HG02798 (cell line): Measurements from ENCODE around the gene MAP4K1.
A peak's percentile ranks its signal among the peaks of the same experiment; 100 is the strongest.
"Not testable (repeated sequence)": the region's sequence is repeated elsewhere in the genome, so short reads cannot be mapped to it uniquely, and the experiment has no call there.

Experiments
- ATAC-seq: cut with Tn5 transposase; IDR thresholded peaks from one replicate; pipeline ENCODE4 v1.9.1; 2021; ENCODE audit warnings: mild to moderate bottlenecking; ENCODE audit not compliant: unreplicated experiment, poor library complexity

Gene MAP4K1

DNA sequence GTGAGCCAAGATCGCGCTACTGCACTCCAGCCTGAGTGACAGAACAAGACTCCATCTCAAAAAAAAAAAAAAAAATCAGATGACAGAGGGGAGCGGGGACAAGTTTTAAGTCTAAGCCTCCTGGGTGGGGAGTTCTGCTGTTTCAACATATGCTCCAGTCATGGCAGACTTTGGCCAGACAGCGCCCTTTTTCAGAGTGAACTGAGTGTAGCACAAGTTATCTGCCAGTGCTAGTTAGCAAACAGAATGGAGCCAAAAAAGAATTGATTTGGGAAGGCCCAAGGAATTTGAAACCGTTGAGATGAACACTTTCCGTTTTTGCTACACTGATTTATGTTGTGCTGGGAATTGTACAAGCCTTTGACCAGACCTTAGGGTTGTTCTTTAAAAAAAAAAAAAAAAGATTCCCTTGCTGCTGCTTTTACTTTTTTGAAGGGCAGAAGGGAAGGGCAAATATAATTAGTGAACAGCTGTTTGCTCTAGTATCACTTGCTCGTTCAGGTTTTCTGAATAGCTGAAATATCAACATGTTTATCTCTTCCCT is 35.3 kb upstream of the MAP4K1 start:
- no peak for ATAC-seq

DNA sequence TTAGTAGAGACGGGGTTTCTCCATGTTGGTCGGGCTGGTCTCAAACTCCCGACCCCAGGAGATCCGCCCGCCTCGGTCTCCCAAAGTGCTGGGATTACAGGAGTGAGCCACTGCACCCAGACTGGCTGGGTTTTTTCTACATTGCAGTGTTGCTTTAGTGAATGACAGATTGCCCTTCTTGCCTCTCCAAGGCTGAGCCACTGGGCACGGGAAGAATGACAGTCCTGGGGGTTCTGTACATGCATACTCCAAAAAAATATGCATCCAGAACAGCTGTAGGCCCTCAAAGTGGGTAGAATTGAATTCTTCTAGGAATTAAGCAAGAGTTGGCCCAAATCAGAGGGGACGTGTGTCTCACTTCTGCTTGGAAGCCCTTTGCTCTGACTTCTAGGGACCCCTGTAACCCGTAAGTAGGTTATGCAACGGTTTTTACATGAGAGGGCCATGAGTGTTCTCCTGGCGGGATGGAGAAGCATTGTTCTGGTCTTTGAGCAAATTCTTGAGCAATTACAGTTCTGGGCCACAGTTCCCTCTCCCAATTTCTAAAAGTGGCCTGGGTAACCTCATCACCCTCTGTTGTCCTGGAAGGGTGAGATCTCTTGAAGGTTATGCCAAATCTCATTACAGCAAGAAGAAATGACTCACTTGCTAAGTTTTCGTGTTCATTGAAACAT is 33.3 kb upstream of the MAP4K1 start:
- no peak for ATAC-seq

DNA sequence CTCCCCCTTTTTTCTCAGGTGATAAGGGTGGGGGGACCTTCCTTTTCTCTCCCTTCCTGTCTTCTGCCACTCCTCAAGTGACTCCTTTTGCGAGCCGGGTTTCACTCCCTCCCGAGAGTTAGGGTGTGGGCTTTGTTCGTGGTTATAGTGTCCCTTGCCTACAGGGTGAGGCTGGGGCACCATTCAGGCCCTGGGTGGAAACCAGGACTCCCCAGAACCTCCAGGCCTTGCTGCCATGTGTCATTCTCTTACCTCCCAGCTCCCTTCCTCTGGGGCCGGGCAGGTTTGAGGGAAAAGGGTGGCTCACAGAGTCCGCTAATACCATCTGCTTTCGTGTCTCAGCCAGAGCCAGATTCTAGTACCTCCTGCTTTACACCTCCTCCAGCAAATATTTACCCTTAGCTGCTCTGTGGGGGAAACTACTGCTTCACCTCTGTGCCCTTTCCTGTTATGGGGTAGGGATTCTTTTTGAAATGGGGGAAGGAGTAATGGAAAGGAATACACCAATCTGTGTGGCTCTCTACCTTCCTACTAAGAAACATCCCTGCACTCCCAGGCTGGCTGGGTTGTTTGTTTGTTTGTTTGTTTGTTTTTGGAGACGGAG is 32.5 kb upstream of the MAP4K1 start:
- no peak for ATAC-seq

DNA sequence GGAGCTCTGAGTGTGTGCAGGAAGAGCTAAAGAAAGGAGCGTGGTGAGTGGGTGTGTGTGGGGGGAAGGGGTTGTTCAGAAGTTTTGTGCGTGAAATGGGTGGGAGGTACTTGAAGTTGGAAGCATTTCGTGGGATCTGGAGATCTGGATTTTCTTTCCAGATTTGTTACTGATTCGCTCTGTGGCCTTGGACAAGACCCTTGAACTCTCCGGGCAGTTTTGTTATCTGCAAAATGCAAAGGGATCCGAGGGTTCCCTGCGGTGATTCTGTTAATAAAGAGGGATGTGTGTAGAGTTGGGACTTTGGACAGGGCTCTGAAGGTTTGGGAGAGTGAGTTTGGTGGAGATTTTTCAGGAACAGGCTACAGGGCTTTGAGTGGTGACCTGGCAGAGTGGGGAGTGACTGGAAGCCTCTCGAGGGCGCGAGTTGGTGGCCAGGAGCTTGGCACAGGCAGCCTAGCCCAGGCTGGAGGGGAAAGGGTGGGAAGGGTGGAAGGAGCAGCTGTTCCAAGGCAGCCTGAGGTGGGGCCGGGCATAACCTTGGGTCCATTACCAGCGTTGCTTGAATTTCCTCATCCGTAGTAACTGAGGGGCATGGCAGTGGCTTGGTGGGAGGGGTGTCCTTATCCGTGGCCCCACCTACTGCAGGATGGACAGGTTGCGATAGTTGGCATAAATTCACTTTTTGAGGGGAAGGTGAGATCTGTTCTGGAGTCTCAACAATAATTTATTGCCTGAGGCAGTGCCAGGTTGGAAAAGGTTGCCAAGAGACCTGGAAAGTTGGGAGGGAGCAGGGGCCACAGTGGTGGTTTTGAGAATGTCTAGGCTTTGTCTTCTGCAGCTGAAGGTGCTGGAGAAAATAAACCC is 31.8 kb upstream of the MAP4K1 start:
- no peak for ATAC-seq

DNA sequence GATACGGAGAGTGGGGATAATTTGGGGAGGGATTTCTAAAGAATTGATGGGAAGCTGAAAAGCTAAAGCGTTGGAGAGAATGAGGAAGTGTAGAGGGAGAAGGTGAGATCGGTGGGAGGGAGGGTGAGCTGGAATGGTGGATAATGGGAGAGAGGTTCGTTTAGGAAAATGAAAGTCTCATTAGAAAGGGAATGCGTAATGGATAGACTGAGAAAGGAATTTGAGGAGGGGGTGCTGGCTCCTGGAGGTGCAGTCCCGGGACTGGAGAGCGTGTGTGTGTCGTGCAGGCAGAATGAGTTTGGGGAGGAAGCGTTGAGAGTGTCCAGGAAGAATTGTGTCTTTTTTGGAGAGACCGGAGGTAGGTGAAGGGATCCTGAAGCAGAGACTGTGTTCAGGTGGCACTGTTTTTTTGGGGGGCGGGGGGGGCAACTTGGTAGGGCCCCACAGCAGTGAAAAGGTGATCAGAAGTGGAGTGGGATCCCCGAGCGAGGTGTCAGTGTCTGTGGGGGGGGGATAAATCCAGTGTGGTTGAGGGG is 31.1 kb upstream of the MAP4K1 start:
- no peak for ATAC-seq

DNA sequence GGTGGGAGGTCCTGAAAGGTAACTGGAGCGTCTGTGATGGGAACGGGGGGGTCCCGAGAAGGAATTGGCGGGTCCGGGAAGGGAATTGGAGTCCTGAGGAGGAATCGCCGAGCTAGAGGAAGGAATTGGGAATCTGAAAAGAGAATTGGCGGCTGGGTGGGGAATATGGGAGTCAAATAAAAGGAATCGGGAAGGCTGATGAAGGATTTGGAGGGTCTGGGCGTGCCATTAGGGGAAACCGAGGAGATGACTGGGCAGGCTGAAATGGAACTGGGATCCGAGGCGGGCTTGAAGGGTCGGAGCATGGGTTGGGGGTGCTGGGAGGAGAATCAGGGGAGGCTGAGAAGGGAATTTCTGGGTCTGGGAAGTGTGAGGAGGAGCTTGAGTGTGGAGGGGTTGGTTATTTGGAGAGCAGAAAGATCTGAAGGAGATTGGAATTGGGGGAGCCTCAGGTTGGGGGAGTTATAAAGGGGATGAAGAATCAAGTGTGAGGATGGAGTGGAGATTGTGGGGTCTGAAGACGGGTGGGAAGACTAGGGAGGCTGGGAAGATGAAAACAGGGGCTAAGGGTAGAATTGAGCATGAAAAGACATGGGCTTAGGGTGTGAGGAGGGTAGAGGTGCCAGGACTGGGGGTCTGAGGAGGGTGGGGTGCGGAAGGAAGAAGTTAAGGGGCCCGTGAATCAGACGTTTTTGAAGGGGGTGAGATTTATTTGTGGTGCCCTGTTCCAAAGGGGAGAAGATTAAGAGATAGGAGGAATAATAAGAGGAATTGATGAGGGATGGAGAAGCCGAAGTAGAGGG is 30.4 kb upstream of the MAP4K1 start:
- ATAC-seq, result no peak

DNA sequence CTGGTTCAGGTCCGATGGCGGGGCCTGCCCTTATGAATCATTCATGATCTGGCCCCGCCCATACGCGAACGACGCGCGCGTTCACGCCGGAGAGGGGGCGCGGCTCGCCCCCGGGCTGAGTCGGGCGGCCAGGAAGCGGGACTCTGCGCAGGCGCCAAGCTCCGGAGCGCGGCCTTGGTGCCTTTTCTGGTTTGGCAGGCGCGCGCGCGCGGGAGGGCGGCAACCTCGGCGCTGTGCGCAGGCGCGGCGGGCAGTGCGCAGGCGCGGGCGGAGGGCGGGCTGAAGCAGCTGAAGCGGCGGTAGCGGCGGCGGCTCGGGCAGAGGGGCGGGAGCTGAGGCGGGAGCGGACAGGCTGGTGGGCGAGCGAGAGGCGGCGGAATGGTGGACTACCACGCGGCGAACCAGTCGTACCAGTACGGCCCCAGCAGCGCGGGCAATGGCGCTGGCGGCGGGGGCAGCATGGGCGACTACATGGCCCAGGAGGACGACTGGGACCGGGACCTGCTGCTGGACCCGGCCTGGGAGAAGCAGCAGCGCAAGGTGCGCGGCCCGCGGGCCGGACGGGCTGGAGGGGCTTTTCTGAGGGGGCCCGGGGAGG is 29.7 kb upstream of the MAP4K1 start, which contains the start of gene ACTN4:
Gene ACTN4 (plus strand): TSS at position 282 of the 598 bp plus-strand sequence. CDS start 97 bp downstream, at position 379.
- peak; percentile 97 for ATAC-seq

DNA sequence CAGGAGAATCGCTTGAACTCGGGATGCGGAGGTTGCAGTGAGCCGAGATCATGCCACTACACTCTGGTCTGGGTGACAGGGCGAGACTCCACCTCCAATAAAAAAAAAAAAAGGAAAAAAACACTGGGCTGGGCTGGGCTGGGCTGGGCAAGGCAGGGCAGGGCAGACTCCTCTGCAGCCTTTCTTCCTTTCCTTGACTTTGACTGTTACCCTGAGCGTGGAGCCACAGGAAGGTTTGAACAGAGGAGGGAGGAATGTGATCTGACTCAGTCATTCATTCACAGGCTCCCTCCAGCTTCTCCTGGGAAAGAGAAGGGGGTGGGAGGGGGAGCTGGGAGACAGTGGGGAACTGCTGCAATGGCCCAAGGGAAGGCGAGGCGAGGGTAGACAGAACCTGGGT is 27.0 kb upstream of the MAP4K1 start:
- ATAC-seq, result no peak

DNA sequence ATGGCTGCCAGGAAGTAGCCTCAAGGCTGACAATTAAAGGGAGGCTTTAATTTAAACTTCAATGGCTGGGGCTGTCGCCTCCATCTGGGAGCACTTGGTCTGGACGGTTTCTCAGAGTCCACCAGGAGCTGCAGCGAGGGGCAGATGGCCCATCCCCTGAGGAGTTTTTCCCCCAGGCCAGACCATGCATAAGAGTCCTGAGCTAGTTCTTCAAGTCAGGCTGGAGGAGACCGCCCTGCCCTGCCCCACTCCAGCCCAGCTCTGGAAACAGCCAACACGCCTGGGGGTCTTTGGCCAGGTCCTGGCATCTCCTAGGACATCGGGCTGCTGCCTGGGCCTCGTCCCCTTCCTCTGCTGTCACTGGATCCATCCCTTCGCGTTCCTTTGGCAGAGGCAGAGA is 24.4 kb upstream of the MAP4K1 start:
- ATAC-seq, result no peak

DNA sequence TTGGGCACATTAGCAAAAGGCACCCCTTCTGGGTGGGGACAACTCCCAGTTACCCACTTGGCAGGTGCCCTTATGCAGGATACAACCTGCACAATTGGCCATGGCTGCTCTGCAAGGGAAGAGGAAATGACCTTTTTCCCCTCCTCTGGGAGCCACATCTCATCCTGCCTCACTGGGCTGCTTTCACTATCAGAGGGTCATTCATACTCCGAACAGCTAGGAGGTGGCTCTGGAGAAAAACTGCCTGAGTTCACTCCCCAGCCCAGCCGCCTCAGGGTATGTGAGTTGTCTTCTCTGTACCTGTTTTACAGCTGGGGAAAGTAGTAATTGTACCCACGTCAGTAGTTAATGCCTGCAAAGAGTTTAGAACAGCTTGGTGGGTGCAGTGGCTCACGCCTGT is 22.6 kb upstream of the MAP4K1 start:
- ATAC-seq, result no peak

DNA sequence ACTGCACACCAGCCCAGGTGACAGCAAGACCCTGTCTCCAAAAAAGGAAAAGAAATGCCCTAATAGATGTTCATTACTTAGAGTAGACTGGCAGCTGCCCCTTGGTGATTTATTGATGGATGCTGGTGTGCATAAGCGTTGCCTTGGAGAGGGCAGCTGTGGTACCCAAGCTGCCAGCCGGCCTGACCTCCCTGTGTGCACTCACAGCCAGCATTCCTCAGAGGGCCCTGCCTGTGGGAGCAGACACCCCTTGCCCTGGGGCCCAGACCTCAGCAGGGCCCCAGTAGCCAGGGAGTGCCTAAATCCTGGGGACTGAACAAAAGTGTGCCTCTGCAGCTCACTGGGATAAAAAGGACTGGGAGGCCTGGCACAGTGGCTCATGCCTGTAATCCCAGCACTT is 21.9 kb upstream of the MAP4K1 start:
- ATAC-seq, result no peak

DNA sequence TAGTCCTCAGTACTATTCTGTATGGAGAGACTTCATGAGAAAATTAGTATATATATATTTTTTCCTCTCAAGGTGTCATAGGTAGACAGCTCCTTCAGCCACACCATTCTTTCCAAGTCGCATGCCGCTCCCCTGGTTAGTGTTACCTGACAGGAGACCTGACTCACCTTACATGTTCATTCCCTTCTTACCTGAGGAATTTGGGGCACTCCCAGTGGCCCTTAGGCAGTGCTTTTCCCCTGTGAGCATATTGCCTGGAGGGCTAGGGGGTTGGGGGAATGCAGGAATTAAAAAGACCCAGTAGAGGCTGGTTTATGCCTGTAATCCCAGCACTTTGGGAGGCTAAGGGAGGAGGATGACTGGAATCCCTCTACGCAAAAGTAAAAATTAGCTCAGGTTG is 20.7 kb upstream of the MAP4K1 start:
- ATAC-seq, result no peak

DNA sequence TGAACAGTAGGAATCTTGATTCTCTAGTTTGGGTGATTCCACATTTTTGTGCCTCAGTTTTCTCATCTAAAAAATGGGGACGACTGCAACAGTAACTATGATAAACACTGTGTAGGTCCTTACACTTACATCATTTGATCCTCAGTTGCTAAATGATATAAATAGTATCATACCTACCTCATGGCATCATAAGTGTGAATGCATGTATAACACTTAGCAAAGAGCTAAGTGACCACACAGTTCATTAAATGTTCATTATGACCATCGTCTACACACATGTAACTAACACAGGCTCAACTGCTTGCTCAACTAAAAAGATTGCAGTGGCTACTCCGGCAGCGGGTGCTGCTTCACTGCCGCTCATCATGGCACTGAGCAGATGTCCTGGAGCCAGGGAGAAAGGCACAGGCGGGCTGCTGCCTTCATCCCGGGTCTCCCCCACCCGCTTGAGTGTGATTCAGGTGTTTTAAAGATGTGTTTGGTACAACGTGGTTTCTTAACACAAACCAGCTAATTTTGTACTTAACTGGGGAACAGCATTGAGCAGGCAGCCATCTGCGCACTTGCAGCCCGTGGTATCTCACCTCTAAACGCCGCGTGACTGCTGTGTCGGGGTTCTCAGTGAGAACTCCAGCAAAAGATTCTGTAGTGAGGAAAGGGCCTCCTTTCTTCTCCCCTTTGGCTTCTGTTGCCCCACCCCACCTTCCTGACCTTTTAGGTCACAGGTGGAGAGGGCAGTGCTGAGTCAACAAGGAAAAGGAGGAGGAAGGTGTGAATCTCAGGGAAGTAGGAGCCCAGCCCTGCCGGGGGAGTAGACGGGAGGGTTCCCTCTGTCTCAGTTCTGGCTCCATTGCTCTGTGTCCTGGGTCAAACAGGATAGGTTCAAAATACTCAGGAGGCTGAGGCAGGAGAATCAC is 18.0 kb upstream of the MAP4K1 start:
- ATAC-seq, result no peak

DNA sequence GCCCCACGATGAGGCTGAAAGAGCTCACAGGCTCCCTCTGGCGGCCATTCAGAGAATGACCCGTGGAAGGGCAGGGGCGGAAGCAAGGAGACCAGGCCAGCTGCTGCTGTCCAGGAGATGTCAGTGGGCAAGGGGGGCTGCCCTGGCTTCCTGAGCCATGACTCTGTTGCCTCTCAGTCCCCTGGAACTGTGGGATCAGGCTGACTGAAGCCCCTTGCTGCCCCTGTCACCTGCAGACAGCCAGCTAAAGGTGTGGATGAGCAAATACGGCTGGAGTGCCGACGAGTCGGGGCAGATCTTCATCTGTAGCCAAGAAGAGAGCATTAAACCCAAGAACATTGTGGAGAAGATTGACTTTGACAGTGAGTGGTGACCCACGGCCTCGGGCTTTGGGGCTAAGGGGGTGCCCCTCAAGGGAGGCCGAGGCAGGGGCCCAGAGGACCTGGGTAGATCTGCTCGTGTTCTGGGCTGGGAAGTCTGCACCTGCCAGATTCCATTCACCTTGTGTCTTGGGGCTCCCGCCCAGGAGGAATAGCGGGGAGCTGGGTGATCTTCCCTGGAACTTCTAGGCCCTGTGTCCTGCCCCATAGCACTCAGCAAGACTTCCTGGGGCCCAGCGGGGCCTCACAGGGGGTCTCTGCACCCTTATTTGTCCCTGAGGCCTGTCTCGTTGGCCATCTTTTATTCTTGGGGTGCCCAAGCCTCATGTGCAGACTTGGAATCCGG is 17.2 kb upstream of the MAP4K1 start:
- ATAC-seq, result no peak

DNA sequence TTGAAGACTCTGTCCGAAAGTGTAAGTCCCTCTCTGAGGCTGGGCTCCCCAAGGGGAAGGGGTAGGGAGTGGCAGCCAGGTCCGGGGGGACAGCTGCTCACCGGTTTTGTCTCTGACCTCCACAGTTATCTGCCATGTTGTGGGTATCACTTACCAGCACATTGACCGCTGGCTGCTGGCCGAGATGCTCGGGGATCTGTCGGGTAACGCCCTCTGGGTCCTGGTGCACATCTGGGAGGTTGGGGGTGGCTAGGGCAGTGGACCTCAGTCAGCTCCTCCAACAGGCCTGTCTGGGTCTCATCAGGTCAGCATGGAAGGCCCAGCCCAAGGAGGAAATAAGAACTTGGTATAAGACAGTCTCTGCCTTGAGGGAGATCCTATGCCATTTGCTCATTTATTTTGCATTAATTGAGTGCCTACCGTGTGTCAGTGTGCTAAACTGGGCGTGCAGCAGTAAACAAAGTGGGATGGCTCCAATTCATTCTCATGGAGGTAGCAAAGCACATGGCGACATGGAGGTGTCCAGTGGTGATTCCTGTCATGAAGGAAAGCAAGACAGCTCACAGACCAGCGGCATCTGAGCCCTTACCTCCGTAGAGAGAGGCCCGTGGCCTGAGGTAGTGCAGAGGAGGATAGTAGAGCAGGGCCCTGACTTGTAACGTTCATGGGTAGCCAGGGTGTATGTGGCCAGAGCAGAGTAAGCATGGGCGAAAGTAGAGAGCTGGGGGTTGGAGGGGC is 14.9 kb upstream of the MAP4K1 start:
- no peak for ATAC-seq

DNA sequence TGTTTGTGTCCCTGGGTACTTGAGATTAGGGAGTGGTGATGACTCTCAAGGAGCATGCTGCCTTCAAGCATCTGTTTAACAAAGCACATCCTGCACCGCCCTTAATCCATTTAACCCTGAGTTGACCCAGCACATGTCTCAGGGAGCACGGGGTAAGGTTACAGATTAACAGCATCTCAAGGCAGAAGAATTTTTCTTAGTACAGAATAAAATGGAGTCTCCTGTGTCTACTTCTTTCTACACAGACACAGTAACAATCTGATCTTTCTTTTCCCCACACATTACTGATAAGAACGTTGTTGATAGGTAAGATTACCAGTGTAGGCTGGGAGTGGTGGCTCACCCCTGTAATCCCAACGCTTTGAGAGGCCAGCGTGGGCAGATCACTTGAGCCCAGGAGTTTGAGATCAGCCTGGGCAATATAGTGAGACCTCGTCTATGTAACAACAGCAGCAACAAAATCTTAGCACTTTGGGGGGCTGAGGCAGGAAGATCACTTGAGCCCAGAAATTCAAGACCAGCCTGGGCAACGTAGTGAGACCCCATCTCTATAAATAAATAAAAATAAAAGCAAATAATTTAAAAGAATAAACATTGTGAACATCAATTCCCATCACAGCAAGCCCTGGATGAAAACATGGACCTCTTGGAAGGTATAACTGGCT is 14.2 kb upstream of the MAP4K1 start:
- not testable (repeated sequence) for ATAC-seq

DNA sequence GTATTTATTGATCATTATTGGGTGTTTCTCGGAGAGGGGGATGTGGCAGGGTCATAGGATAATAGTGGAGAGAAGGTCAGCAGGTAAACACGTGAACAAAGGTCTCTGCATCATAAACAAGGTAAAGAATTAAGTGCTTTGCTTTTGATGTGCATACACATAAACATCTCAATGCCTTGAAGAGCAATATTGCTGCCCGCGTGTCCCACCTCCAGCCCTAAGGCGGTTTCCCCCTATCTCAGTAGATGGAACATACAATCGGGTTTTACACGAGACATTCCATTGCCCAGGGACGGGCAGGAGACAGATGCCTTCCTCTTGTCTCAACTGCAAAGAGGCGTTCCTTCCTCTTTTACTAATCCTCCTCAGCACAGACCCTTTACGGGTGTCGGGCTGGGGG is 13.5 kb upstream of the MAP4K1 start:
- ATAC-seq, result not testable (repeated sequence)
